Left lung (tissue), 10 donors: ENCODE data around the gene RFX7. TPM values are rescaled to one million over a fixed set of nuclear protein-coding genes. Genes with fewer than 3 reads are reported as not detected.
"Not testable (repeated sequence)": the region's sequence is repeated elsewhere in the genome, so short reads cannot be mapped to it uniquely, and the experiment has no call there.

Experiments
- ATAC-seq: fragments of 200-7000 bp; cut with Tn5 transposase; one replicate; pipeline ENCODE4 v1.9.1; 2020; ENCODE audit warnings: moderate library complexity
- DNase-seq, 4 donors: peaks; one replicate each; pipeline ENCODE4 v3.0.0-alpha.2; 2013 to 2020
- H3K27ac ChIP-seq, 2 donors: fragments of 200-600 bp; sonication (generic) in 1 of 2; one replicate each; pipeline versions ENCODE4 v1.5.0 to v1.8.0; 2020 to 2021
- H3K27me3 ChIP-seq, 2 donors: fragments of 200-600 bp; sonication (generic) in 1 of 2; one replicate each; pipeline versions ENCODE4 v1.5.0 to v1.8.0; 2020 to 2021
- H3K36me3 ChIP-seq, 2 donors: fragments of 200-600 bp; sonication (generic) in 1 of 2; one replicate each; pipeline versions ENCODE4 v1.5.0 to v1.8.0; 2020 to 2021
- H3K4me1 ChIP-seq, 2 donors: fragments of 200-600 bp; one replicate each; pipeline ENCODE4 v1.8.0; 2021
- H3K4me3 ChIP-seq, 2 donors: fragments of 200-600 bp; sonication (generic) in 1 of 2; one replicate each; pipeline versions ENCODE4 v1.5.0 to v1.8.0; 2020 to 2021; ENCODE audit warnings: mild to moderate bottlenecking in 1 of 2
- H3K9me3 ChIP-seq, 2 donors: fragments of 200-600 bp; sonication (generic) in 1 of 2; one replicate each; pipeline versions ENCODE4 v1.5.0 to v1.8.0; 2020 to 2021
- intact Hi-C, 2 donors: fragments of 100-400 bp; cut with DNase I; formaldehyde crosslinking; loops; one replicate each; pipeline versions ENCODE4 v1.11.2 to v1.14.2; 2022
- polyA plus RNA-seq, 6 donors: library from polyadenylated mRNA; unstranded; fragments of 120-200 nt; gene quantifications; one replicate each; pipeline ENCODE4 v1.2.1, GENCODE V29; 2013; ENCODE audit not compliant: insufficient read length in 6 of 6
- total RNA-seq, 2 donors: library from RNA; stranded (reverse); fragmentation: NEBNext Ultra II Directional; extraction: Animal tissue kit (Norgen Biotek cat#: 25700); gene quantifications; one replicate each; pipeline ENCODE4 v1.2.1, GENCODE V29; 2021
- TF ChIP-seq, protein P1 (sequence below), 2 donors: fragments of 200-600 bp; sonication (generic) in 1 of 2; IDR thresholded peaks; one replicate each; pipeline versions ENCODE4 v1.5.0 to v1.8.0; 2021; ENCODE audit warnings: antibody characterized with exemption in 2 of 2
- donor health status: DM: no; HTN: yes; CAD: no.
- donor health status: DM: no; HTN: no; CAD: no.

RFX7 gene
- total and polyA plus RNA-seq, 8 donors: 16.7 to 28.1 (median 25.4) TPM

- H3K36me3 ChIP-seq: no peaks in the 10 kb centered on the region
- no peak for ATAC-seq
- TF ChIP-seq, protein P1, sequence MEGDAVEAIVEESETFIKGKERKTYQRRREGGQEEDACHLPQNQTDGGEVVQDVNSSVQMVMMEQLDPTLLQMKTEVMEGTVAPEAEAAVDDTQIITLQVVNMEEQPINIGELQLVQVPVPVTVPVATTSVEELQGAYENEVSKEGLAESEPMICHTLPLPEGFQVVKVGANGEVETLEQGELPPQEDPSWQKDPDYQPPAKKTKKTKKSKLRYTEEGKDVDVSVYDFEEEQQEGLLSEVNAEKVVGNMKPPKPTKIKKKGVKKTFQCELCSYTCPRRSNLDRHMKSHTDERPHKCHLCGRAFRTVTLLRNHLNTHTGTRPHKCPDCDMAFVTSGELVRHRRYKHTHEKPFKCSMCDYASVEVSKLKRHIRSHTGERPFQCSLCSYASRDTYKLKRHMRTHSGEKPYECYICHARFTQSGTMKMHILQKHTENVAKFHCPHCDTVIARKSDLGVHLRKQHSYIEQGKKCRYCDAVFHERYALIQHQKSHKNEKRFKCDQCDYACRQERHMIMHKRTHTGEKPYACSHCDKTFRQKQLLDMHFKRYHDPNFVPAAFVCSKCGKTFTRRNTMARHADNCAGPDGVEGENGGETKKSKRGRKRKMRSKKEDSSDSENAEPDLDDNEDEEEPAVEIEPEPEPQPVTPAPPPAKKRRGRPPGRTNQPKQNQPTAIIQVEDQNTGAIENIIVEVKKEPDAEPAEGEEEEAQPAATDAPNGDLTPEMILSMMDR (IDR thresholded peaks at IDR 0.05): no peak
- H3K27ac ChIP-seq: no peak overlapping the region
- H3K4me3 ChIP-seq: no peak overlapping the region
- intact Hi-C loops: no loop called here
- H3K4me1 ChIP-seq: peaks cover 6 to 27% of the 10 kb centered on the region in 2 donors
- no peaks in the 10 kb centered on the region for H3K9me3 ChIP-seq
- no peak for DNase-seq
- no peaks in the 10 kb centered on the region for H3K27me3 ChIP-seq
These were observed 35.5 kb downstream of the RFX7 start for GRCh38 chr15:56208185-56208584.

DNA sequence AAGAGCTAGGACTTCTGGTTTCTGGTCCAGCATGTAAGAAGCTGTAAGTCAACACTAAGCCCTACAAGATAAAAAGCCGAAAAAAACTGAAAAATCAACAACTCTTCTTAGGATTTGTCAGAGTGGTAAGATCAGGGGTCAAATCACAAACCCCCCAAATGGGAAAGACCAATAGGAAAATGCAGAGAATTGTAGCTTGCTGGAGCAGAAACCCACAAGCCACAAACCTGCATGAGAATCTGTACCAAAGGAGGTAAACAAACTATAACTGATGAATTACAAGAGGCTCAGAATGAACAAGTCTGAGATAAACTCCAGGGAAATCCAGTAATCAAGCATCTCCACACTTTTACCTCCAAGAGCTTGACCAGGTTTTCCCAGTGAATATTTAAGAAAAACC is 36.0 kb downstream of the RFX7 start:
- DNase-seq: no peak
- Histone ChIP-seq H3K4me1 (peaks cover 6 to 27% of the 10 kb centered on the region in 2 donors), H3K4me3 (no peak overlapping the region), H3K27ac (no peak overlapping the region), H3K36me3 (no peaks in the 10 kb centered on the region), H3K9me3 (no peaks in the 10 kb centered on the region), H3K27me3 (no peaks in the 10 kb centered on the region)
- intact Hi-C loops: no loop called here
- TF ChIP-seq, protein P1 (IDR thresholded peaks at IDR 0.05): no peak
- ATAC-seq: no peak

- Histone ChIP-seq H3K27me3 (no peaks in the 10 kb centered on the region), H3K4me1 (peaks cover 6 to 27% of the 10 kb centered on the region in 2 donors), H3K27ac (no peak overlapping the region), H3K36me3 (no peaks in the 10 kb centered on the region), H3K9me3 (no peaks in the 10 kb centered on the region), H3K4me3 (no peak overlapping the region)
- TF ChIP-seq, protein P1 (IDR thresholded peaks at IDR 0.05): no peak
- ATAC-seq: no peak
- intact Hi-C loops: no loop called here
- no peak for DNase-seq
These were observed 36.6 kb downstream of the RFX7 start for GRCh38 chr15:56207092-56207491.

GRCh38 chr15:56205061-56205876 is 38.4 kb downstream of the RFX7 start:
- Histone ChIP-seq H3K9me3 (no peaks in the 10 kb centered on the region), H3K4me1 (peaks cover 6 to 27% of the 10 kb centered on the region in 2 donors), H3K27me3 (no peaks in the 10 kb centered on the region), H3K4me3 (no peak overlapping the region), H3K27ac (no peak overlapping the region), H3K36me3 (no peaks in the 10 kb centered on the region)
- TF ChIP-seq, protein P1 (IDR thresholded peaks at IDR 0.05): no peak
- ATAC-seq (peak; percentile 36), DNase-seq (no peak)
- intact Hi-C loops: no loop called here

DNA sequence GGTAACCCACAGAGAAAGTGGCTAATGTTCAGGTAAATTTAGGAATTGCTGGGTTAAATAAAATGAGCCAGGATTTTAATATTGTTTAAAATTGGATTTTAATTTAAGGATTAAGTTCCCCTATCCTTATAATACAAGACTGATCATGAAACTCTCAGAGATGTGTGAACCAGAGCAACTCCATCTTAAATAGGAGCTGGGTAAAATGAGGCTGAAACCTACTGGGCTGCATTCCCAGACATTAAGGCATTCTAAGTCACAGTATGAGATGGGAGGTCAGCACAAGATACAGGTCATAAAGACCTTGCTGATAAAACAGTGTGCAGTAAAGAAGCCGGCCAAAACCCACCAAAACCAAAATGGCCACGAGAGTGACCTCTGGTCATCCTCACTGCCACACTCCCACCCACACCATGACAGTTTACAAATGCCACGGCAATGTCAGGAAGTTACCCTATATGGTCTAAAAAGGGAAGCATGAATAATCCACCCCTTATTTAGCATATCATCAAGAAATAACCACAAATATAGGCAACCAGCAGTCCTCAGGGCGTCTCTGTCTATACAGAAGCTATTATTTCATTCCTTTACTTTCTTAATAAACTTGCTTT is 40.3 kb downstream of the RFX7 start:
- H3K4me3 ChIP-seq, DNase-seq, H3K9me3 ChIP-seq, H3K27me3 ChIP-seq, ATAC-seq, H3K36me3 ChIP-seq, intact Hi-C loops, H3K27ac ChIP-seq: not testable (repeated sequence)
- peaks cover 2 to 18% of the 10 kb centered on the region in 2 donors for H3K4me1 ChIP-seq
